Stomach (tissue), 9 donors: ENCODE measurements around the gene TMA7B. TPM values are rescaled to one million over a fixed set of nuclear protein-coding genes. Genes with fewer than 3 reads are reported as not detected.

Experiments used
- DNase-seq, 2 donors: peaks; one replicate each; pipeline versions ENCODE4 v3.0.0 to v3.0.0-alpha.2; 2013 to 2019
- H3K27ac ChIP-seq, 5 donors: fragments of 200-600 bp in 4 of 5; sonication (generic) in 4 of 5; one replicate each; pipeline ENCODE4 v1.5.1; 2013 to 2019; ENCODE audit warnings: mild to moderate bottlenecking in 1 of 5, moderate library complexity in 1 of 5
- H3K27me3 ChIP-seq, 3 donors: fragments of 200-600 bp; sonication (generic); one replicate each; pipeline ENCODE4 v1.5.1; 2017 to 2019; ENCODE audit warnings: mixed run types in 1 of 3
- H3K36me3 ChIP-seq, 4 donors: fragments of 200-600 bp; sonication (generic); 1 replicate in 3 of 4; 2 replicates in 1 of 4; pipeline ENCODE4 v1.5.1; 2016 to 2019
- H3K4me1 ChIP-seq, 4 donors: fragments of 200-600 bp; sonication (generic); one replicate each; pipeline ENCODE4 v1.5.1; 2016 to 2019
- H3K4me3 ChIP-seq, 4 donors: fragments of 200-600 bp; sonication (generic) in 3 of 4; one replicate each; pipeline ENCODE4 v1.5.1; 2016 to 2019; ENCODE audit warnings: mild to moderate bottlenecking in 1 of 4
- H3K9me3 ChIP-seq, 4 donors: fragments of 200-600 bp; sonication (generic); one replicate each; pipeline ENCODE4 v1.5.1; 2016 to 2019
- EP300 ChIP-seq: sonication (generic); formaldehyde crosslinking; IDR thresholded peaks from one replicate; pipeline ENCODE4 v1.6.1; 2017; ENCODE audit warnings: antibody characterized with exemption
- POLR2A ChIP-seq, 4 donors: fragments of 450-650 bp; IDR thresholded peaks; one replicate each; pipeline ENCODE4 v1.6.1; 2016; ENCODE audit warnings: antibody characterized with exemption in 4 of 4, control low read depth in 2 of 4, mild to moderate bottlenecking in 1 of 4, moderate library complexity in 1 of 4
- POLR2AphosphoS5 ChIP-seq, 3 donors: sonication (generic); formaldehyde crosslinking; IDR thresholded peaks; one replicate each; pipeline ENCODE4 v1.6.1; 2016; ENCODE audit warnings: antibody characterized with exemption in 3 of 3
- WGBS, 5 donors: extraction: QIAGEN DNeasy Blood & Tissue Kit in 3 of 5; methylation state at CpG; one replicate each; pipeline versions ENCODE4 v1.1.5 to v1.1.7; 2013 to 2018; 5-methylcytosine and 5-hydroxymethylcytosine counted together
- intact Hi-C: fragments of 100-400 bp; cut with DNase I; formaldehyde crosslinking; loops from one replicate; pipeline ENCODE4 v1.15.1; 2023; ENCODE audit warnings: low total_unique reads
- polyA plus RNA-seq, 3 donors: library from polyadenylated mRNA; stranded (reverse); fragments of 200-250 nt; gene quantifications; one replicate each; pipeline ENCODE4 v1.2.3, GENCODE V29; 2013
- total RNA-seq, 5 donors: library from RNA; depleted of rRNA; stranded (reverse); fragments of >200 nt; gene quantifications; one replicate each; pipeline versions ENCODE4 v1.1.0 to v1.2.3, GENCODE V29; 2014 to 2016
- TF ChIP-seq, protein P1 (sequence below), 7 experiments: fragments of 450-650 bp in 4 of 7; fragments of 200-600 bp in 3 of 7; sonication (generic) in 3 of 7; IDR thresholded peaks; one replicate each; pipeline ENCODE4 v1.5.1; 2016 to 2019; ENCODE audit warnings: antibody characterized with exemption in 7 of 7, control low read depth in 2 of 7, mild to moderate bottlenecking in 1 of 7
- donor health status: healthy with polysubstance abuse.
- donor health status: Bipolar disorder and iron deficiency.
- donor health status: healthy.

Gene TMA7B
- total and polyA plus RNA-seq, 8 donors: 1.1 to 1.3 TPM; not detected in 6

GRCh38 chr22:39914584-39914983 is 45.6 kb upstream of the TMA7B start:
- DNase-seq: no peak
- intact Hi-C loops: no loop called here
- H3K4me1 ChIP-seq: peaks cover 0 to 30% (median 5%) of the 10 kb centered on the region in 4 donors
- TF ChIP-seq EP300 (no peak), POLR2A (IDR thresholded peaks at IDR 0.05) (no peak), POLR2AphosphoS5 (IDR thresholded peaks at IDR 0.05) (no peak)
- TF ChIP-seq, protein P1, sequence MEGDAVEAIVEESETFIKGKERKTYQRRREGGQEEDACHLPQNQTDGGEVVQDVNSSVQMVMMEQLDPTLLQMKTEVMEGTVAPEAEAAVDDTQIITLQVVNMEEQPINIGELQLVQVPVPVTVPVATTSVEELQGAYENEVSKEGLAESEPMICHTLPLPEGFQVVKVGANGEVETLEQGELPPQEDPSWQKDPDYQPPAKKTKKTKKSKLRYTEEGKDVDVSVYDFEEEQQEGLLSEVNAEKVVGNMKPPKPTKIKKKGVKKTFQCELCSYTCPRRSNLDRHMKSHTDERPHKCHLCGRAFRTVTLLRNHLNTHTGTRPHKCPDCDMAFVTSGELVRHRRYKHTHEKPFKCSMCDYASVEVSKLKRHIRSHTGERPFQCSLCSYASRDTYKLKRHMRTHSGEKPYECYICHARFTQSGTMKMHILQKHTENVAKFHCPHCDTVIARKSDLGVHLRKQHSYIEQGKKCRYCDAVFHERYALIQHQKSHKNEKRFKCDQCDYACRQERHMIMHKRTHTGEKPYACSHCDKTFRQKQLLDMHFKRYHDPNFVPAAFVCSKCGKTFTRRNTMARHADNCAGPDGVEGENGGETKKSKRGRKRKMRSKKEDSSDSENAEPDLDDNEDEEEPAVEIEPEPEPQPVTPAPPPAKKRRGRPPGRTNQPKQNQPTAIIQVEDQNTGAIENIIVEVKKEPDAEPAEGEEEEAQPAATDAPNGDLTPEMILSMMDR (IDR thresholded peaks at IDR 0.05): no peak
- no peaks in the 10 kb centered on the region for H3K36me3 ChIP-seq
- no peaks in the 10 kb centered on the region for H3K9me3 ChIP-seq
- 81 to 91% (median 89%) methylated on average over 9 of the region's 9 CpGs for WGBS, 5 donors
- no peak overlapping the region for H3K4me3 ChIP-seq
- H3K27me3 ChIP-seq: peaks cover 0 to 3% (median 0%) of the 10 kb centered on the region in 3 donors
- no peak overlapping the region for H3K27ac ChIP-seq

- TF ChIP-seq EP300 (no peak), POLR2A (IDR thresholded peaks at IDR 0.05) (no peak), POLR2AphosphoS5 (IDR thresholded peaks at IDR 0.05) (no peak)
- TF ChIP-seq, protein P1 (IDR thresholded peaks at IDR 0.05): no peak
- H3K9me3 ChIP-seq: no peaks in the 10 kb centered on the region
- intact Hi-C loops: no loop called here
- WGBS, 5 donors: 34 to 48% (median 42%) methylated on average over 4 of the region's 4 CpGs
- H3K36me3 ChIP-seq: no peaks in the 10 kb centered on the region
- H3K27me3 ChIP-seq: peaks cover 0 to 5% (median 0%) of the 10 kb centered on the region in 3 donors
- peaks cover 0 to 30% (median 5%) of the 10 kb centered on the region in 4 donors for H3K4me1 ChIP-seq
- no peak overlapping the region for H3K4me3 ChIP-seq
- no peak for DNase-seq
- peak overlapping the region in 2 of 5 donors; percentile 11 to 37 for H3K27ac ChIP-seq
Observed at GRCh38 chr22:39915295-39915726, 44.9 kb upstream of the TMA7B start.

GRCh38 chr22:39916496-39916895 is 43.7 kb upstream of the TMA7B start:
- Histone ChIP-seq H3K27me3 (peaks cover 0 to 8% (median 0%) of the 10 kb centered on the region in 3 donors), H3K4me1 (peaks cover 0 to 30% (median 5%) of the 10 kb centered on the region in 4 donors), H3K9me3 (no peaks in the 10 kb centered on the region), H3K4me3 (no peak overlapping the region), H3K27ac (peak overlapping the region in 1 of 5 donors; percentile 37), H3K36me3 (no peaks in the 10 kb centered on the region)
- 78 to 83% (median 82%) methylated on average over 3 of the region's 3 CpGs for WGBS, 5 donors
- no peak for TF ChIP-seq POLR2A (IDR thresholded peaks at IDR 0.05)
- TF ChIP-seq POLR2AphosphoS5 (IDR thresholded peaks at IDR 0.05): no peak
- TF ChIP-seq, protein P1 (IDR thresholded peaks at IDR 0.05): no peak
- no peak for TF ChIP-seq EP300
- intact Hi-C loops: no loop called here
- DNase-seq: no peak

DNA sequence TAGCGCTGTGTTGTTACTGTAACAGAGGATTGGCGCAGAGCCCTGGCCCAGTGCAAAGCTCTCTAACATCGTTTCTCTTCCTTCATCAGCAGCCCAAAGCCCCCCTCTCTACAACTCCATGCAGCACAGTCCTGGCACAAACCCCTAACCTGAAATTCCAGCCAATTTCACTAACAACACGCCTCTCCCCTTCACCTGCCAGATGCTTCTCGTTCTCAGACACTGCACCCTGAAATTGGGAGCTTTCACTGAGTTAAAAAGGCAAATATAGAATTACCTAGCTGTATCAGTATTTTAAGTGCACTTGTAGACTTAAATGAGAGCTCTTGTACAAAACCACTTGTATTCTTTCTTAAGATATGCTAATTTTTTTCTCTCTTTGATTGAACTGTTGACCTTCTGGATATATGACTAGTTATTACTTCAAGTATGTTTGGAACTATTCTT is 43.0 kb upstream of the TMA7B start:
- TF ChIP-seq POLR2AphosphoS5 (IDR thresholded peaks at IDR 0.05) (no peak), POLR2A (IDR thresholded peaks at IDR 0.05) (no peak), EP300 (no peak)
- TF ChIP-seq, protein P1 (IDR thresholded peaks at IDR 0.05): no peak
- no peak overlapping the region for H3K4me3 ChIP-seq
- 58 to 72% (median 65%) methylated on average over 5 of the region's 5 CpGs for WGBS, 5 donors
- no peaks in the 10 kb centered on the region for H3K9me3 ChIP-seq
- DNase-seq: peak in 1 of 2 donors; percentile 26
- peaks cover 0 to 8% (median 0%) of the 10 kb centered on the region in 3 donors for H3K27me3 ChIP-seq
- peaks cover 0 to 30% (median 5%) of the 10 kb centered on the region in 4 donors for H3K4me1 ChIP-seq
- H3K36me3 ChIP-seq: no peaks in the 10 kb centered on the region
- peak overlapping the region in 3 of 5 donors; percentile 6 to 52 (median 46) for H3K27ac ChIP-seq
- intact Hi-C loops: no loop called here
